ENCODE measurements around the gene CAPZB. TPM values are rescaled to one million over a fixed set of nuclear protein-coding genes. Genes with fewer than 3 reads are reported as not detected.

Gene CAPZB
- total and polyA plus RNA-seq, 7 donors: 128 to 454 (median 214) TPM

GRCh38 chr1:19329188-19329587 is 156.2 kb downstream of the CAPZB start:
- WGBS, 2 donors: 91 to 94% methylated on average over 13 of the region's 13 CpGs
- no peak for TF ChIP-seq EP300 (IDR thresholded peaks at IDR 0.05)
- TF ChIP-seq, protein P1, sequence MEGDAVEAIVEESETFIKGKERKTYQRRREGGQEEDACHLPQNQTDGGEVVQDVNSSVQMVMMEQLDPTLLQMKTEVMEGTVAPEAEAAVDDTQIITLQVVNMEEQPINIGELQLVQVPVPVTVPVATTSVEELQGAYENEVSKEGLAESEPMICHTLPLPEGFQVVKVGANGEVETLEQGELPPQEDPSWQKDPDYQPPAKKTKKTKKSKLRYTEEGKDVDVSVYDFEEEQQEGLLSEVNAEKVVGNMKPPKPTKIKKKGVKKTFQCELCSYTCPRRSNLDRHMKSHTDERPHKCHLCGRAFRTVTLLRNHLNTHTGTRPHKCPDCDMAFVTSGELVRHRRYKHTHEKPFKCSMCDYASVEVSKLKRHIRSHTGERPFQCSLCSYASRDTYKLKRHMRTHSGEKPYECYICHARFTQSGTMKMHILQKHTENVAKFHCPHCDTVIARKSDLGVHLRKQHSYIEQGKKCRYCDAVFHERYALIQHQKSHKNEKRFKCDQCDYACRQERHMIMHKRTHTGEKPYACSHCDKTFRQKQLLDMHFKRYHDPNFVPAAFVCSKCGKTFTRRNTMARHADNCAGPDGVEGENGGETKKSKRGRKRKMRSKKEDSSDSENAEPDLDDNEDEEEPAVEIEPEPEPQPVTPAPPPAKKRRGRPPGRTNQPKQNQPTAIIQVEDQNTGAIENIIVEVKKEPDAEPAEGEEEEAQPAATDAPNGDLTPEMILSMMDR (IDR thresholded peaks at IDR 0.05): no peak
- Histone ChIP-seq H3K4me3 (no peak overlapping the region), H3K9me3 (no peaks in the 10 kb centered on the region), H3K27ac (no peak overlapping the region), H3K36me3 (peaks cover 21 to 75% (median 35%) of the 10 kb centered on the region in 4 donors), H3K27me3 (no peaks in the 10 kb centered on the region), H3K4me1 (no peaks in the 10 kb centered on the region)
- no peak for DNase-seq
- intact Hi-C loops (cut with DNase I): no loop called here

GRCh38 chr1:19328486-19328885 is 156.9 kb downstream of the CAPZB start:
- intact Hi-C loops (cut with DNase I): no loop called here
- no peak for TF ChIP-seq EP300 (IDR thresholded peaks at IDR 0.05)
- Histone ChIP-seq H3K4me1 (no peaks in the 10 kb centered on the region), H3K27me3 (no peaks in the 10 kb centered on the region), H3K9me3 (no peaks in the 10 kb centered on the region), H3K4me3 (no peak overlapping the region), H3K36me3 (peaks cover 21 to 82% (median 41%) of the 10 kb centered on the region in 4 donors), H3K27ac (no peak overlapping the region)
- 96% methylated on average over 18 of the region's 18 CpGs for WGBS, 2 donors
- DNase-seq: no peak

DNA sequence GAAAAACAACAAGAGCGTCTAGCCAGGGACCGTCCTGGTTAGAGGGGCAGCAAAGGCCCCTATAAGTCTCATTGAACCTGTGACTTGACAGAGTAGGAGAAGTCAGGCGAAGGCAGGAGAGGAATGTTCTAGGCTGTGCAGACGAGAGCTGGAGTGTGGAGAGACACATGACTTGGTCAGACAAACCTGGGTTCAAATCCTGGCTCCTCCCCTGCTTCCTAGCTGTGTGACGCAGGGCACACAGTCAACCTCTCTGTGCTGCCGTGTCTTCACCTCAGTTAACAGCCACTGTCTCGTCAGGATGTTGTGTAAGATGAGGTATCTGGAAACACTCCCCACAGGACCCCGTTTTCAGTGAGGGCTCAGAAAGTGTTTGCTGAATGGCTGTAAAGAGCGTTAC is 157.6 kb downstream of the CAPZB start:
- no peak for DNase-seq
- H3K4me1 ChIP-seq: no peaks in the 10 kb centered on the region
- no peak overlapping the region for H3K4me3 ChIP-seq
- no peak for TF ChIP-seq POLR2A (IDR thresholded peaks at IDR 0.05)
- TF ChIP-seq EP300 (IDR thresholded peaks at IDR 0.05): no peak
- TF ChIP-seq, protein P1 (IDR thresholded peaks at IDR 0.05): no peak
- TF ChIP-seq POLR2AphosphoS5 (IDR thresholded peaks at IDR 0.05): no peak
- H3K36me3 ChIP-seq: peaks cover 21 to 86% (median 44%) of the 10 kb centered on the region in 4 donors
- 88 to 94% methylated on average over 9 of the region's 9 CpGs for WGBS, 2 donors
- no peaks in the 10 kb centered on the region for H3K27me3 ChIP-seq
- H3K27ac ChIP-seq: no peak overlapping the region
- no peaks in the 10 kb centered on the region for H3K9me3 ChIP-seq
- intact Hi-C loops (cut with DNase I): no loop called here

- Histone ChIP-seq H3K4me3 (no peak overlapping the region), H3K27me3 (no peaks in the 10 kb centered on the region), H3K36me3 (peaks cover 21 to 82% (median 44%) of the 10 kb centered on the region in 4 donors), H3K4me1 (no peaks in the 10 kb centered on the region), H3K27ac (no peak overlapping the region), H3K9me3 (no peaks in the 10 kb centered on the region)
- DNase-seq: no peak
- TF ChIP-seq, protein P1 (IDR thresholded peaks at IDR 0.05): no peak
- TF ChIP-seq POLR2A (IDR thresholded peaks at IDR 0.05) (no peak), POLR2AphosphoS5 (IDR thresholded peaks at IDR 0.05) (no peak), EP300 (IDR thresholded peaks at IDR 0.05) (no peak)
- 78 to 91% methylated on average over 16 of the region's 16 CpGs for WGBS, 2 donors
- intact Hi-C loops (cut with DNase I): no loop called here
These were observed 158.0 kb downstream of the CAPZB start for GRCh38 chr1:19327301-19327700.

DNA sequence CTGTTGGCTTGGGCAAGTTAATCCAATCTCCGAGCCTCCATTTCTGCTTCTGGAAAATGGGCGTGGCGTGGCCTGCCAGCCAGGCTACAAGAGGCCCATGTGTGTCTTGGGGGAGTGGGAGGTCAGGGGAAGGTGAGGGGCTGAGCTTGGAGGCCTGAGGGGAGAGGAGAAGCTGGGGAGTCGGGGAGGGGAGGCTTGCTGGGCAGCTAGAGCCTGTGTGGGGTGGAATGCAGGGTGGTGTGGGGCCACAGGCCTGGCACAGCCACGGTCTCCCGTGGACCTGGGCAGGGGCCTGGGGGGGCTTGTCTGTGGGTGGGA is 158.6 kb downstream of the CAPZB start:
- DNase-seq: no peak
- H3K4me1 ChIP-seq: no peaks in the 10 kb centered on the region
- no peak for TF ChIP-seq POLR2A (IDR thresholded peaks at IDR 0.05)
- 87 to 91% methylated on average over 6 of the region's 6 CpGs for WGBS, 2 donors
- peaks cover 21 to 77% (median 44%) of the 10 kb centered on the region in 4 donors for H3K36me3 ChIP-seq
- no peak overlapping the region for H3K27ac ChIP-seq
- intact Hi-C loops (cut with DNase I): no loop called here
- no peak overlapping the region for H3K4me3 ChIP-seq
- H3K9me3 ChIP-seq: no peaks in the 10 kb centered on the region
- H3K27me3 ChIP-seq: no peaks in the 10 kb centered on the region

- DNase-seq: no peak
- Histone ChIP-seq H3K9me3 (no peaks in the 10 kb centered on the region), H3K36me3 (peaks cover 21 to 77% (median 44%) of the 10 kb centered on the region in 4 donors), H3K4me1 (no peaks in the 10 kb centered on the region), H3K27ac (no peak overlapping the region), H3K4me3 (no peak overlapping the region), H3K27me3 (no peaks in the 10 kb centered on the region)
- intact Hi-C loops (cut with DNase I): no loop called here
- TF ChIP-seq EP300 (IDR thresholded peaks at IDR 0.05): no peak
- no peak for TF ChIP-seq POLR2A (IDR thresholded peaks at IDR 0.05)
- TF ChIP-seq, protein P1 (IDR thresholded peaks at IDR 0.05): no peak
- TF ChIP-seq POLR2AphosphoS5 (IDR thresholded peaks at IDR 0.05): no peak
- 87 to 88% methylated on average over 32 of the region's 32 CpGs for WGBS, 2 donors
These were observed 159.2 kb downstream of the CAPZB start for GRCh38 chr1:19325958-19326747.

Data from sigmoid colon (tissue), 7 donors.